IMR-90 (cell line): ENCODE measurements around the gene HIKESHI. TPM values are rescaled to one million over a fixed set of nuclear protein-coding genes. Genes with fewer than 3 reads are reported as not detected.

Experiments used
- ATAC-seq: fragments of 200-7000 bp; cut with Tn5 transposase; 2 replicates; pipeline ENCODE4 v1.9.1; 2020; ENCODE audit warnings: low read depth, mild to moderate bottlenecking, moderate library complexity
- BruUV-seq: library from RNA; stranded (reverse); fragments of 400-500 nt; replicated peaks from 2 replicates; lab custom pipeline; 2021; lab: Mats Ljungman, UMichigan
- CTCF ChIA-PET: fragments of 300-600 bp; formaldehyde crosslinking; extraction: SDS; loops from one replicate; lab custom pipeline; 2021; ENCODE audit warnings: antibody characterized with exemption; lab: Yijun Ruan, JAX
- POLR2A ChIA-PET: fragments of 300-600 bp; sonication (Branson Sonifier 250); formaldehyde crosslinking; loops from one replicate; lab custom pipeline; 2022; ENCODE audit warnings: antibody characterized with exemption; ENCODE audit not compliant: unreplicated experiment; lab: Charles Lee
- DNase-seq: peaks from one replicate; pipeline ENCODE4 v3.0.0; 2013
- H2AFZ ChIP-seq: replicated peaks from 2 replicates; pipeline ENCODE3; 2013; ENCODE audit warnings: low read length, mild to moderate bottlenecking; ENCODE audit not compliant: poor library complexity
- H2AK5ac ChIP-seq: 2 replicates; pipeline ENCODE4 v1.6.1; 2013; ENCODE audit warnings: low read depth, low read length, inconsistent platforms
- H2AK9ac ChIP-seq: replicated peaks from 2 replicates; pipeline ENCODE3; 2013; ENCODE audit warnings: mild to moderate bottlenecking, low read depth, low read length, moderate library complexity; ENCODE audit not compliant: poor library complexity
- H2BK120ac ChIP-seq: 2 replicates; pipeline ENCODE4 v1.6.1; 2013; ENCODE audit warnings: low read depth, low read length, inconsistent platforms
- H2BK15ac ChIP-seq: 3 replicates; pipeline ENCODE4 v1.6.1; 2013; ENCODE audit warnings: low read depth, low read length, inconsistent platforms
- H2BK20ac ChIP-seq: 2 replicates; pipeline ENCODE4 v1.6.1; 2013; ENCODE audit warnings: low read depth, mild to moderate bottlenecking, inconsistent platforms, low read length, moderate library complexity
- H2BK5ac ChIP-seq: 2 replicates; pipeline ENCODE4 v1.6.1; 2013; ENCODE audit warnings: mild to moderate bottlenecking, low read depth, low read length, inconsistent platforms; ENCODE audit not compliant: poor library complexity, severe bottlenecking
- H3K14ac ChIP-seq: replicated peaks from 2 replicates; pipeline ENCODE4 v1.6.1; 2013; ENCODE audit warnings: low read depth, low read length, inconsistent platforms
- H3K18ac ChIP-seq: 2 replicates; pipeline ENCODE4 v1.6.1; 2013; ENCODE audit warnings: low read depth, low read length, control low read depth
- H3K23ac ChIP-seq: 2 replicates; pipeline ENCODE4 v1.6.1; 2013; ENCODE audit warnings: low read depth, low read length, inconsistent platforms
- H3K27ac ChIP-seq: 2 replicates; pipeline ENCODE4 v1.5.1; 2013; ENCODE audit warnings: mild to moderate bottlenecking, control low read depth, low read length; ENCODE audit not compliant: insufficient read depth
- H3K27me3 ChIP-seq: 2 replicates; pipeline ENCODE4 v1.6.1; 2013; ENCODE audit warnings: low read length; ENCODE audit not compliant: control insufficient read depth, insufficient read depth
- H3K36me3 ChIP-seq: 2 replicates; pipeline ENCODE4 v1.6.1; 2013; ENCODE audit warnings: low read length, mixed read lengths; ENCODE audit not compliant: control insufficient read depth, insufficient read depth
- H3K4ac ChIP-seq: 2 replicates; pipeline ENCODE4 v1.6.1; 2013; ENCODE audit warnings: low read depth, low read length, inconsistent platforms
- H3K4me1 ChIP-seq: 2 replicates; pipeline ENCODE4 v1.6.1; 2013; ENCODE audit warnings: low read length, mixed read lengths; ENCODE audit not compliant: control insufficient read depth, insufficient read depth
- H3K4me2 ChIP-seq: 2 replicates; pipeline ENCODE4 v1.6.1; 2013; ENCODE audit warnings: low read depth, mild to moderate bottlenecking, control low read depth, low read length, moderate library complexity
- H3K4me3 ChIP-seq: 2 replicates; pipeline ENCODE4 v1.5.1; 2013; ENCODE audit warnings: low read depth, mild to moderate bottlenecking, control low read depth, low read length, moderate library complexity; ENCODE audit not compliant: insufficient read depth
- H3K56ac ChIP-seq: 2 replicates; pipeline ENCODE4 v1.6.1; 2013; ENCODE audit warnings: low read length, inconsistent platforms; ENCODE audit not compliant: insufficient read depth; ENCODE audit errors: extremely low read depth
- H3K79me1 ChIP-seq, 2 experiments: 2 replicates each; pipeline ENCODE4 v1.6.1; 2013; ENCODE audit warnings: low read length in 2 of 2, inconsistent platforms in 1 of 2, low read depth in 1 of 2
- H3K9ac ChIP-seq: 2 replicates; pipeline ENCODE4 v1.6.1; 2013; ENCODE audit warnings: low read depth, low read length, control low read depth
- H3K9me1 ChIP-seq: 2 replicates; pipeline ENCODE4 v1.6.1; 2013; ENCODE audit warnings: low read length, inconsistent platforms; ENCODE audit not compliant: insufficient read depth
- H3K9me3 ChIP-seq: 2 replicates; pipeline ENCODE4 v1.6.1; 2013; ENCODE audit warnings: low read length; ENCODE audit not compliant: control insufficient read depth, insufficient read depth
- H4K20me1 ChIP-seq: 2 replicates; pipeline ENCODE4 v1.6.1; 2013; ENCODE audit warnings: low read length, inconsistent platforms; ENCODE audit not compliant: insufficient read depth
- H4K5ac ChIP-seq: 2 replicates; pipeline ENCODE4 v1.6.1; 2013; ENCODE audit warnings: mild to moderate bottlenecking, low read depth, low read length, control low read depth
- H4K8ac ChIP-seq, 2 experiments: 2 replicates each; pipeline ENCODE4 v1.6.1; 2013; ENCODE audit warnings: low read depth in 2 of 2, low read length in 2 of 2, control low read depth in 1 of 2, inconsistent platforms in 1 of 2
- H4K91ac ChIP-seq: 2 replicates; pipeline ENCODE4 v1.6.1; 2013; ENCODE audit warnings: low read depth, low read length, inconsistent platforms; ENCODE audit not compliant: insufficient read depth
- ELK1 ChIP-seq: fragments of 150-350 bp; IDR thresholded peaks from 2 replicates; pipeline ENCODE4 v1.6.1; 2016; ENCODE audit warnings: low read depth, mild to moderate bottlenecking, low read length, moderate library complexity, borderline replicate concordance
- FOS ChIP-seq: fragments of 150-350 bp; IDR thresholded peaks from 2 replicates; pipeline ENCODE4 v1.6.1; 2016; ENCODE audit warnings: low read depth, low read length
- MXI1 ChIP-seq: IDR thresholded peaks from 2 replicates; pipeline ENCODE4 v1.6.1; 2012; ENCODE audit warnings: low read depth, mild to moderate bottlenecking, low read length, moderate library complexity, borderline replicate concordance
- RFX5 ChIP-seq: IDR thresholded peaks from 2 replicates; pipeline ENCODE4 v1.8.0; 2012; ENCODE audit warnings: low read depth, mild to moderate bottlenecking, low read length, moderate library complexity
- dilution Hi-C: fragments of 300-500 bp; cut with HindIII; formaldehyde crosslinking; loops from one replicate; pipeline ENCODE4 v1.14.3; 2018; ENCODE audit warnings: low sequenced_read_pairs; ENCODE audit not compliant: unreplicated experiment
- in situ Hi-C: fragments of 300-500 bp; cut with MboI; formaldehyde crosslinking; loops from 3 replicates; pipeline ENCODE4 v1.14.3; 2019; ENCODE audit warnings: low sequenced_read_pairs, inconsistent platforms, mixed read lengths
- intact Hi-C: fragments of 100-400 bp; cut with micrococcal nuclease; formaldehyde crosslinking; loops from 2 replicates; pipeline ENCODE4 v1.10.0; 2022
- polyA plus RNA-seq, 3 experiments: library from polyadenylated mRNA; depleted of rRNA; stranded (reverse); fragments of >200 nt; gene quantifications; 2 replicates each; pipeline ENCODE4 v1.2.3, GENCODE V29; 2012; ENCODE audit warnings: low replicate concordance in 1 of 3
- total RNA-seq: library from RNA; depleted of rRNA; stranded (reverse); fragments of >200 nt; gene quantifications from 2 replicates; pipeline ENCODE4 v1.2.3, GENCODE V29; 2012

HIKESHI gene
- total and polyA plus RNA-seq, 2 of the 4 experiments (the other 2 are of a cell fraction): 49.4 to 73.5 TPM

GRCh38 chr11:86372586-86372985 lies 70.5 kb downstream of the HIKESHI start:
- ChIA-PET CTCF (no interaction called here), POLR2A (no interaction called here)

More at GRCh38 chr11:86372586-86372985, 70.5 kb downstream of the HIKESHI start:
- Histone ChIP-seq H3K14ac (no peak overlapping the region), H3K9me3 (no peaks in the 10 kb centered on the region), H3K27me3 (no peaks in the 10 kb centered on the region), H3K9me1 (no peaks in the 10 kb centered on the region), H3K23ac (no peak overlapping the region), H3K27ac (no peak overlapping the region), H2AK5ac (no peak overlapping the region), H3K36me3 (no peaks in the 10 kb centered on the region), H3K4me3 (no peak overlapping the region), H2AFZ (no peak overlapping the region), H4K5ac (no peak overlapping the region), H4K20me1 (no peaks in the 10 kb centered on the region), H4K91ac (no peak overlapping the region), H3K4me2 (no peak overlapping the region), H3K18ac (no peak overlapping the region), H3K4ac (no peak overlapping the region), H2BK15ac (no peak overlapping the region), H3K9ac (no peak overlapping the region), H2BK20ac (no peak overlapping the region), H3K56ac (no peak overlapping the region), H2BK5ac (no peak overlapping the region), H4K8ac (no peak overlapping the region), H3K4me1 (peaks cover 2% of the 10 kb centered on the region; the same call in 1 of the 2 replicates), H2BK120ac (no peak overlapping the region), H2AK9ac (no peak overlapping the region), H3K79me1 (no peaks in the 10 kb centered on the region)
- intact Hi-C loops (no loop called here), dilution Hi-C loops (no loop called here), in situ Hi-C loops (no loop called here)
- TF ChIP-seq FOS: no peak
- no peak for TF ChIP-seq MXI1
- TF ChIP-seq ELK1: no peak
- TF ChIP-seq RFX5: no peak
- DNase-seq (no peak), ATAC-seq (no peak)
- BruUV-seq: no TSS peak
